ENCODE results near the gene SMYD4.

The SMYD4 gene

GRCh38 chr17:1736348-1737281 is 93.1 kb downstream of the SMYD4 start (continued):
- TF ChIP-seq ZNF398 (tag by site-specific recombination; IDR thresholded peaks at IDR 0.05): peak; percentile 35; the same call in 1 of the 2 replicates
- no peak for TF ChIP-seq ZNF513 (tag by site-specific recombination; IDR thresholded peaks at IDR 0.05)
- peak; percentile 56 for TF ChIP-seq ZIC2 (tag by site-specific recombination; IDR thresholded peaks at IDR 0.05)
- TF ChIP-seq, protein P1, sequence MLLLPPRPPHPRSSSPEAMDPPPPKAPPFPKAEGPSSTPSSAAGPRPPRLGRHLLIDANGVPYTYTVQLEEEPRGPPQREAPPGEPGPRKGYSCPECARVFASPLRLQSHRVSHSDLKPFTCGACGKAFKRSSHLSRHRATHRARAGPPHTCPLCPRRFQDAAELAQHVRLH (tag by site-specific recombination; IDR thresholded peaks at IDR 0.05): no peak
- TF ChIP-seq, protein P2, sequence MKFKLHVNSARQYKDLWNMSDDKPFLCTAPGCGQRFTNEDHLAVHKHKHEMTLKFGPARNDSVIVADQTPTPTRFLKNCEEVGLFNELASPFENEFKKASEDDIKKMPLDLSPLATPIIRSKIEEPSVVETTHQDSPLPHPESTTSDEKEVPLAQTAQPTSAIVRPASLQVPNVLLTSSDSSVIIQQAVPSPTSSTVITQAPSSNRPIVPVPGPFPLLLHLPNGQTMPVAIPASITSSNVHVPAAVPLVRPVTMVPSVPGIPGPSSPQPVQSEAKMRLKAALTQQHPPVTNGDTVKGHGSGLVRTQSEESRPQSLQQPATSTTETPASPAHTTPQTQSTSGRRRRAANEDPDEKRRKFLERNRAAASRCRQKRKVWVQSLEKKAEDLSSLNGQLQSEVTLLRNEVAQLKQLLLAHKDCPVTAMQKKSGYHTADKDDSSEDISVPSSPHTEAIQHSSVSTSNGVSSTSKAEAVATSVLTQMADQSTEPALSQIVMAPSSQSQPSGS (tag by site-specific recombination; IDR thresholded peaks at IDR 0.05; ENCODE audit: low read depth): no peak
- no peak for TF ChIP-seq ZNF560 (tag by site-specific recombination; IDR thresholded peaks at IDR 0.05; ENCODE audit: borderline replicate concordance)
- no peak for TF ChIP-seq ZNF133 (tag by site-specific recombination; IDR thresholded peaks at IDR 0.05)
- no peak for TF ChIP-seq ZNF10 (tag by site-specific recombination; IDR thresholded peaks at IDR 0.05)

DNA sequence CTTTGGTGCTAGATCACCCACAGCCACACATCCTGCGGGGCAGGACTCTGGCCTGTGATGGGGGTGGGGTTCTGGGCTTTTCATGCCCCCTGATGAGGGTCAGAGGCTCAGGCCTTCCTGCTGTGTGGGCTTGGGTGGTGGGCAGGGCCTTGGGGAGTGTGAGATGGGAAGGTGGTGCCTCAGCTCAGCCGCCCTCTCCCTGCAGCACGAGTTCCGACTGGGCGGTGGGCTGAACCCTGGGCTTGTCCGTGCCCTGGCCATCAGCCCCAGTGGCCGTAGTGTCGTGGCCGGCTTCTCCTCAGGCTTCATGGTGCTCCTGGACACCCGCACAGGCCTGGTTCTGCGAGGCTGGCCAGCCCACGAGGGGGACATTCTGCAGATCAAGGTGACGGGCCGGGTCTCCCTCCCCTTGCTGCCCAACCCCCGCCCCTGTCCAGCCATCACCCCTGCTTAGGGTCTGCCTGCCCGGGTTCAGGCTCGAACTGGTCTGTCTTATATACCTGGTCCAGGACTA is 93.8 kb downstream of the SMYD4 start:
- Histone ChIP-seq H3K4me3 (ENCODE audit: low read depth, low read length) (no peak overlapping the region), H3K27ac (ENCODE audit: extremely low read depth, low read depth, low read length) (no peak overlapping the region), H3K36me3 (ENCODE audit: control insufficient read depth in 2 of 2, insufficient read depth in 1 of 2, low read length in 2 of 2) (peaks cover 0 to 22% of the 10 kb centered on the region in 2 experiments; a peak in 1 of 3 replicates), H3K4me1 (ENCODE audit: control insufficient read depth, insufficient read depth, low read length) (no peaks in the 10 kb centered on the region), H3K9me3 (ENCODE audit: control insufficient read depth, insufficient read depth, low read depth, low read length) (no peaks in the 10 kb centered on the region)
- ChIA-PET POLR2A (interaction anchor here (3.0 kb wide), 1 partner anchor 19 kb away, joined by 18 read pairs; no protein-coding TSS in a partner anchor), CTCF (no interaction called here)
- no peak for TF ChIP-seq ZNF266 (tag by site-specific recombination; IDR thresholded peaks at IDR 0.05; ENCODE audit: low read depth)
- no peak for TF ChIP-seq ZNF391 (tag by site-specific recombination; IDR thresholded peaks at IDR 0.05; ENCODE audit: borderline replicate concordance, low read depth)
- no peak for TF ChIP-seq ZNF202 (tag by site-specific recombination; IDR thresholded peaks at IDR 0.05; ENCODE audit: borderline replicate concordance)
- TF ChIP-seq PRDM10 (tag by site-specific recombination; IDR thresholded peaks at IDR 0.05): no peak
- no peak for TF ChIP-seq ZNF747 (tag by site-specific recombination; IDR thresholded peaks at IDR 0.05)
- no peak for TF ChIP-seq ZNF670 (tag by site-specific recombination; IDR thresholded peaks at IDR 0.05; ENCODE audit: low read depth)
- no peak for TF ChIP-seq ZNF112 (tag by site-specific recombination; IDR thresholded peaks at IDR 0.05)
- no peak for TF ChIP-seq ZNF768 (tag by site-specific recombination; IDR thresholded peaks at IDR 0.05)
- no peak for TF ChIP-seq GLIS1 (tag by site-specific recombination; IDR thresholded peaks at IDR 0.05)
- no peak for TF ChIP-seq KLF8 (tag by site-specific recombination; IDR thresholded peaks at IDR 0.05)
- TF ChIP-seq BCL11B (tag by site-specific recombination; IDR thresholded peaks at IDR 0.05; ENCODE audit: low read depth): no peak

All from HEK293 (cell line).